ENCODE results near the gene RFC1.

RFC1 gene

GRCh38 chr4:39341075-39341725 is 25.0 kb downstream of the RFC1 start:
- TF ChIP-seq CTCF (IDR thresholded peaks at IDR 0.05; ENCODE audit: control insufficient read depth, insufficient read depth, low read depth, low read length, missing control alignments) = no peak
- no peak overlapping the region for H3K4me3 ChIP-seq (ENCODE audit: control insufficient read depth, low read depth, low read length)
- no peak for DNase-seq (ENCODE audit: low read depth)

GRCh38 chr4:39339968-39340367 is 26.2 kb downstream of the RFC1 start:
- DNase-seq (ENCODE audit: low read depth) = no peak
- no peak overlapping the region for H3K4me3 ChIP-seq (ENCODE audit: control insufficient read depth, low read depth, low read length)
- TF ChIP-seq CTCF (IDR thresholded peaks at IDR 0.05; ENCODE audit: control insufficient read depth, insufficient read depth, low read depth, low read length, missing control alignments) = no peak

GRCh38 chr4:39337841-39338240 is 28.3 kb downstream of the RFC1 start:
- H3K4me3 ChIP-seq (ENCODE audit: control insufficient read depth, low read depth, low read length) = no peak overlapping the region
- DNase-seq (ENCODE audit: low read depth) = no peak
- TF ChIP-seq CTCF (IDR thresholded peaks at IDR 0.05; ENCODE audit: control insufficient read depth, insufficient read depth, low read depth, low read length, missing control alignments) = no peak

GRCh38 chr4:39335566-39335965 is 30.6 kb downstream of the RFC1 start:
- no peak overlapping the region for H3K4me3 ChIP-seq (ENCODE audit: control insufficient read depth, low read depth, low read length)
- no peak for DNase-seq (ENCODE audit: low read depth)
- no peak for TF ChIP-seq CTCF (IDR thresholded peaks at IDR 0.05; ENCODE audit: control insufficient read depth, insufficient read depth, low read depth, low read length, missing control alignments)

GRCh38 chr4:39331191-39331590 is 35.0 kb downstream of the RFC1 start:
- no peak for DNase-seq (ENCODE audit: low read depth)
- H3K4me3 ChIP-seq (ENCODE audit: control insufficient read depth, low read depth, low read length) = no peak overlapping the region
- no peak for TF ChIP-seq CTCF (IDR thresholded peaks at IDR 0.05; ENCODE audit: control insufficient read depth, insufficient read depth, low read depth, low read length, missing control alignments)

GRCh38 chr4:39330353-39330752 is 35.8 kb downstream of the RFC1 start:
- no peak overlapping the region for H3K4me3 ChIP-seq (ENCODE audit: control insufficient read depth, low read depth, low read length)
- no peak for TF ChIP-seq CTCF (IDR thresholded peaks at IDR 0.05; ENCODE audit: control insufficient read depth, insufficient read depth, low read depth, low read length, missing control alignments)
- DNase-seq (ENCODE audit: low read depth) = no peak

All from AG09309 (cell line).